Muscle of leg (tissue), 11 donors: Measurements from ENCODE around the gene RSPH1. TPM values are rescaled to one million over a fixed set of nuclear protein-coding genes. Genes with fewer than 3 reads are reported as not detected.
A peak's percentile ranks its signal among the peaks of the same experiment; 100 is the strongest.

Source experiments
- DNase-seq: peaks from one replicate; pipeline ENCODE4 v3.0.0; 2013
- H3K27ac ChIP-seq: one replicate; pipeline ENCODE4 v1.5.1; 2013; ENCODE audit warnings: mild to moderate bottlenecking, low read length, control low read depth
- H3K27me3 ChIP-seq: one replicate; pipeline ENCODE4 v1.6.1; 2013; ENCODE audit warnings: low read length; ENCODE audit not compliant: control insufficient read depth, insufficient read depth
- H3K36me3 ChIP-seq: one replicate; pipeline ENCODE4 v1.6.1; 2013; ENCODE audit warnings: low read length; ENCODE audit not compliant: control insufficient read depth, insufficient read depth
- H3K4me1 ChIP-seq: one replicate; pipeline ENCODE4 v1.6.1; 2013; ENCODE audit warnings: low read length; ENCODE audit not compliant: control insufficient read depth, insufficient read depth
- H3K4me3 ChIP-seq: one replicate; pipeline ENCODE4 v1.5.1; 2013; ENCODE audit warnings: low read length, control low read depth
- H3K9me3 ChIP-seq: replicated peaks from 2 replicates; pipeline ENCODE4 v1.6.1; 2013; ENCODE audit warnings: low read depth, low read length; ENCODE audit not compliant: control insufficient read depth
- WGBS: methylation state at CpG from one replicate; pipeline ENCODE4 v1.1.5; 2013; ENCODE audit warnings: missing lambda C conversion rate; ENCODE audit not compliant: insufficient coverage; 5-methylcytosine and 5-hydroxymethylcytosine counted together
- polyA plus RNA-seq, 8 donors: library from polyadenylated mRNA; unstranded; fragments of 120-200 nt; gene quantifications; one replicate each; pipeline versions ENCODE4 v1.2.1 to v1.2.3, GENCODE V29; 2013; ENCODE audit warnings: inconsistent platforms in 1 of 8, low replicate concordance in 1 of 8; ENCODE audit not compliant: insufficient read length in 8 of 8, insufficient read depth in 1 of 8
- total RNA-seq: library from RNA; stranded (reverse); fragments of 120-200 nt; gene quantifications from one replicate; pipeline ENCODE4 v1.2.4, GENCODE V29; 2013

Gene RSPH1
- total and polyA plus RNA-seq, 9 donors, result 0.04 to 1.5 (median 0.27) TPM

DNA sequence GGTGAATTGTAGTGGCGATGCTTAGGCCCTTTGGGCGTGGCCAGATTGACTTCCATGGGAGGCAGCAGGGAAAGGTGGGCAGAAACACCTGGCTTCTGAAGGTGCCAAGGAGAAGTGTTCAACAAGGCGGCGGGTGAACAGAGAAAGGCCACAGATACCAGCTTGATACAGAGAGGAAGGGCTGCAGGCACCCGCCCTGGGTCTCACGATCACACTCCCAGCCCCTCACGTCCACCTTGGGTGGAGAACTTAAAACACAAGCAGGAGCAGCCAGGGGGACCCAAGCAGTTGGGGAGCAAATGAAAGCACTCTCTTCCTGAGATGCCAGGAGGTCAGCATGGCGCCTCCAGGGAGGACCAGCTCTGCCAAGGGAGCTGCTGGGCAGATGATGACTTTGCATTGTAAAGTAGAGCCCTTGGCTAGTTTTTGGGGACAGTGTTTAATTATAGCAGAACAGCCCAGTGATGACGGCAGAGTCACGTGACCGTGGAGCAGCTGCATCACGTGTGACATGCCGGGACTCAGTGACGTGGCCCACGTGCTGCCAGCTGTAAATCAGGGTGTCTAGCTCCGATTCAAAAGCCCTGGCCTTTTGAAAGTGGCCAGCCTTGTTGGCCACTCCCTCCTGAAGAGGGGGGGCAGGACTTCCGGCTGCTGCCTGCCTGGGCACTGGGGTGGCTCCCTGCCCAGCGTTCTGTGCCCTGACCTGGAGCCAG lies 36.6 kb upstream of the RSPH1 start:
- Histone ChIP-seq H3K27ac (peak overlapping the region; percentile 60), H3K4me1 (peaks cover 41% of the 10 kb centered on the region), H3K27me3 (no peaks in the 10 kb centered on the region), H3K9me3 (no peaks in the 10 kb centered on the region), H3K4me3 (no peak overlapping the region), H3K36me3 (no peaks in the 10 kb centered on the region)
- WGBS, result 55% methylated on average over 15 of the region's 18 CpGs
- DNase-seq, result peak; percentile 83

DNA sequence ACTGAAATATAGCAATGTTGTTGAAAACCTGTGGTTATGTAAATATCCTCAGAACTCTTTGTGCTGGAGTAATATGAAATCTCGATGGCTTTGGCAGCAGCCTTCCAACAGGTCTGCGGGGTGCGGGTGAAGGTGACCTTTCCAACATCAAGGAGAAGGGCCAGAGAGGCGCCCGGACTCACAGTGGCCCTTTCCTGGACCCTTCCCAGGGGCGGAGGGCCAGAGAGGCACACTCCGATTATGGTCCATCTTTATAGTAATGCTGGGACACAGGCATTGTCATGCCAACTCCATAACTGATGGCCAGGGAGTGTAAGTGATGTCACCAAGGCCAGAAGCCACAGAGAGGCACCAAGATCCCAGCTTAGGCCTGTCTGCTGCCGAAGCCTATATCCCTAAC lies 35.7 kb upstream of the RSPH1 start:
- no peaks in the 10 kb centered on the region for H3K36me3 ChIP-seq
- no peaks in the 10 kb centered on the region for H3K9me3 ChIP-seq
- WGBS, result 66% methylated on average over 4 of the region's 8 CpGs
- no peaks in the 10 kb centered on the region for H3K27me3 ChIP-seq
- H3K4me1 ChIP-seq, result peaks cover 48% of the 10 kb centered on the region
- H3K4me3 ChIP-seq, result no peak overlapping the region
- H3K27ac ChIP-seq, result no peak overlapping the region
- no peak for DNase-seq

DNA sequence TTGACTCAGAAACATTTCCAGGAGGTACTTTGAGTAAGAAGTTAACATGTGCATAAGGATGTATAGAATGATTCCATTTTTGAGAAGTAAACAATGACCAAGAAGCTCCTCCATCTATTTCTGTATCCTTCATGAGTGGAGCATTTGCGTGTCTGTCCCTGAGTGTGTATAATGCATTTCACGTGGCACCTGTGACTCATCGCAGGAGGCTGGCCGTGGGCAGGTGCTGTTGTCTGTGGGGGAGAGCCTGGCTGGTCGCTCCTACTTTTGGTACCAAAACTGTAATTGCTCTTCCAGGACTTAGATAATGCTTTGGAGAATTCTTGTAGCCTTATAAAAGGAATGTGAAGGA lies 34.1 kb upstream of the RSPH1 start:
- H3K36me3 ChIP-seq, result no peaks in the 10 kb centered on the region
- no peaks in the 10 kb centered on the region for H3K9me3 ChIP-seq
- DNase-seq, result no peak
- no peaks in the 10 kb centered on the region for H3K27me3 ChIP-seq
- H3K27ac ChIP-seq, result no peak overlapping the region
- peaks cover 48% of the 10 kb centered on the region for H3K4me1 ChIP-seq
- H3K4me3 ChIP-seq, result no peak overlapping the region
- WGBS, result 89% methylated on average over 4 of the region's 5 CpGs

DNA sequence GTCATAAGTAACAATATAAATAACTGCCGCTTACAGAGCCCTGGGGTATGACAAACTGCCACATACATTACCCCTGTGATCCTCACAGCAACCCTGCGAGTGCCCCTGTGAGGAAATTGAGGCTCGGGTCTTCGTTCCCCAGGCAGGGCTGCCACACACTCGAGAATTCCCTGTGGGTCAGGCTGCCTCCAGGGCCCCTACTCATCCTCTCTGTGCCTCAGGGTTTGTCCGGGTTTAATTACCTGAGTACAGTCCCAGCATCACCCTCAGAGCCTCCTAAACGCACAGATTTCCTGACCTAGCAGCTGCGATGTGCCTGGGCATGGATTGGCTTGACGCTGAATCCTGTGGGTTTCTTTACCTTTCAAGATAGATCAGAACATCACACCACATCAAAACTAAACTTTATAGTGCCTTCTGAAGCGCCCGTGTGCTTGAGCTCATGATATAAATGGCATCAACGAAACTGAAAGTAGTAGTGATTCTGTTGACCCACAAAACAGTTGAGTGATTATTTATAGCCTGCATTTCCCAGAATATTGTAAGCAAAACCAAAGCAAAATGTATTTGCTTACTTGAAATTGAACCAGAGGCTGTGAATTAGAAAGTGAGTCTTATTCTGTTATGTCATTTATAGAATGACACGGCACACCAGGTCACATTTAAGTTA lies 31.6 kb upstream of the RSPH1 start:
- peaks cover 39% of the 10 kb centered on the region for H3K4me1 ChIP-seq
- peaks cover 2% of the 10 kb centered on the region for H3K27me3 ChIP-seq
- H3K27ac ChIP-seq, result peak overlapping the region; percentile 57
- no peak overlapping the region for H3K4me3 ChIP-seq
- WGBS, result 76% methylated on average over 10 of the region's 13 CpGs
- DNase-seq, result no peak
- no peaks in the 10 kb centered on the region for H3K9me3 ChIP-seq
- peaks cover 1% of the 10 kb centered on the region for H3K36me3 ChIP-seq

DNA sequence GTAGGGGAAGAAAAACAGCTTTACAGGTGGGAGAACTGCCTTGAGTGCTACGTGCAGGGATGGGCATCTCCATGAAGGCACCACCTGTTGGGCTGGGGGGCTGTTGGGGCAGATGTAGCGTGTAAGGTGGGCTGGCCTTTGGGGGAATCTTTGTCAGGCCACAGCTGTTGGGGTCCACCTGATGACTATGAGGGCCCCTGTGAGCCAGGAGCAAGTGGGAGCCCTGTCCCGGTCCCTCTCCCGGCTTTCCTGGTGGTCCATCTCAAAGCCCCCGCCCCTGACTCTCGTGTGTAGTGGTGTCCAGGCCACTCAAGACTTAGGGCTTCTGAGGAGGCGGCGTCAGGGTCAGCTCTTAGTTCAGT lies 31.1 kb upstream of the RSPH1 start:
- no peaks in the 10 kb centered on the region for H3K9me3 ChIP-seq
- WGBS, result 94% methylated on average over 8 of the region's 8 CpGs
- H3K36me3 ChIP-seq, result peaks cover 4% of the 10 kb centered on the region
- H3K4me3 ChIP-seq, result no peak overlapping the region
- no peak overlapping the region for H3K27ac ChIP-seq
- H3K4me1 ChIP-seq, result peaks cover 34% of the 10 kb centered on the region
- DNase-seq, result no peak
- H3K27me3 ChIP-seq, result peaks cover 2% of the 10 kb centered on the region

DNA sequence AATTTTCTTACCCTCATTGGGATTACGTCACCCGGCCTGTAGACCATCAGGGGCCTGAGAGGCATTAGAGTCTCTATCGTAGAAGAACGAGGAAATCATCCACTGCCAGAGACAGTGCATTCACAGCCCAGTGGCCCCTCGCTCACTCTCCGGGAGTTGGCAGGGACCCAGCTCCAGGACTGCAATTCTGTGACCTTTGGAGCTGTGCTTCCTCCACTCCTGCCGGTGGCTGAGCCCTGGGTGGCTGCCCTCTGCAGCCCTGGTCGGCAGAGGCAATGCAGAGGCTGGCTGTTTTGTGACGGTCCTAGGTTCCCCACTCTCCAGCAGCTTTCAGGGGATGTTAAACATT lies 30.3 kb upstream of the RSPH1 start:
- Histone ChIP-seq H3K4me3 (no peak overlapping the region), H3K9me3 (no peaks in the 10 kb centered on the region), H3K27ac (no peak overlapping the region), H3K4me1 (peaks cover 34% of the 10 kb centered on the region), H3K36me3 (peaks cover 8% of the 10 kb centered on the region), H3K27me3 (peaks cover 2% of the 10 kb centered on the region)
- 37% methylated on average over 8 of the region's 9 CpGs for WGBS
- DNase-seq, result no peak

DNA sequence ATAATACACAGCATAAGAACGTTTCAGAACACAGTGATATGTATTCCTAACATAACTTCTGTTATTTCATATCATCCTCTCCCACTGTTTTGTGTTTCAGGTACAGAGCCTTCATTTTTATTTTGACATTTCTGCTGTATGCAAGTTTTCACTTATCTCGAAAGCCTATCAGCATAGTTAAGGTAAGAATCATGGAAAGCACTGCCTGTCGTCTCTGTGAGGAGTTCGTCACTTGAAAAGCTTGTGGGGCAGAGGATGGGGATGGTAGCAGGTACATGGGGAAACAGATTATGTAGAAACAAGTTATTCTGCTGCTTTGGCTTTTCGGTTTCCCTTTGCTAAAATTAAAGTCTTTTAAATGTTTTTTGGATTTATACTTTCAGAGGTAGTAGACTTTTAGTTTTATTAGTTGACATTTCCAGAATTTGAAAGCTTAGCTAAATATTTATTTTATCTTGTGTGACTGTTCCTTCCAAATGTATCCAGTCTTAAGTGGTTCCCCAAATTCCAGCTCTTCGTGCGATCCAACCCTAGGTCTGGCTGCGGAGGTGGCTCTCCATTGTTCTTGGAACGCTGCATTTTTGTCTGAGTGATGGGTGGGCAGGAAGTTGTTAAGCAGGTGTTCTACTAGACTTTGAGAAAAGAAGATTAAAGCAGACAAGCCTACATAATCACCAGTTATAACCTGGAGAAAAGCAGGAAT lies 29.8 kb upstream of the RSPH1 start:
- peaks cover 31% of the 10 kb centered on the region for H3K4me1 ChIP-seq
- H3K27ac ChIP-seq, result no peak overlapping the region

DNA sequence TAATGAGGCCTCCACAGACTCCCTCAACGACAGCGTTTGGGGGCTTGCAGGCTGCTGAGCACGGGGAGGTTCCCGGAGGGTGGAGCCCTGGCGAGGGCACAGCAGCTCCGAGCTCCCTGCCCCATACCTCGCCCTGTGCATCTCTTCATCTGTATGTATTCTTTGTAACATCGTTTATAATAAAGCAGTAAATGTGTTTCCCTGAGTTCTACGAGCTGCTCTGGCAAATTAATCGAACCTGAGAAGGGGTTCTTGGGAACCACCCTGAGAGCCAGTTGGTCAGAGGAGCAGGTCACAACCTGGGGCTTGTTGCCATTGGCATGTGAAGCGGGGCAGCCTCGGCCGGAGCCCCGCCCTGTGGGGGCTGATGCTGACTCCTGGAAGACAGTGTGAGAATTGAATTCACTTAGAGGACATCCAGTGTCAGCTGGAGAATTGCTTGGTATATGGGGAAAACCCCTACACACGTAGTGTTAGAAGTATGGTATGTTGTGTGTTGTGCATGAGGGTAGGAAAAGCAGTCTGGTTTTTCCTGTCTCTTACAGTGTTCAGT lies 29.1 kb upstream of the RSPH1 start:
- H3K4me3 ChIP-seq, result peak overlapping the region; percentile 15
- peaks cover 2% of the 10 kb centered on the region for H3K27me3 ChIP-seq
- H3K4me1 ChIP-seq, result peaks cover 28% of the 10 kb centered on the region
- peak; percentile 64 for DNase-seq
- peak overlapping the region; percentile 70 for H3K27ac ChIP-seq
- H3K36me3 ChIP-seq, result peaks cover 8% of the 10 kb centered on the region
- WGBS, result 0% methylated on average over 1 of the region's 15 CpGs
- no peaks in the 10 kb centered on the region for H3K9me3 ChIP-seq

More for the DNA sequence above, 29.8 kb upstream of the RSPH1 start:
- Histone ChIP-seq H3K27me3 (peaks cover 2% of the 10 kb centered on the region), H3K4me3 (no peak overlapping the region), H3K9me3 (no peaks in the 10 kb centered on the region), H3K36me3 (peaks cover 8% of the 10 kb centered on the region)
- no peak for DNase-seq
- 72% methylated on average over 3 of the region's 9 CpGs for WGBS

DNA sequence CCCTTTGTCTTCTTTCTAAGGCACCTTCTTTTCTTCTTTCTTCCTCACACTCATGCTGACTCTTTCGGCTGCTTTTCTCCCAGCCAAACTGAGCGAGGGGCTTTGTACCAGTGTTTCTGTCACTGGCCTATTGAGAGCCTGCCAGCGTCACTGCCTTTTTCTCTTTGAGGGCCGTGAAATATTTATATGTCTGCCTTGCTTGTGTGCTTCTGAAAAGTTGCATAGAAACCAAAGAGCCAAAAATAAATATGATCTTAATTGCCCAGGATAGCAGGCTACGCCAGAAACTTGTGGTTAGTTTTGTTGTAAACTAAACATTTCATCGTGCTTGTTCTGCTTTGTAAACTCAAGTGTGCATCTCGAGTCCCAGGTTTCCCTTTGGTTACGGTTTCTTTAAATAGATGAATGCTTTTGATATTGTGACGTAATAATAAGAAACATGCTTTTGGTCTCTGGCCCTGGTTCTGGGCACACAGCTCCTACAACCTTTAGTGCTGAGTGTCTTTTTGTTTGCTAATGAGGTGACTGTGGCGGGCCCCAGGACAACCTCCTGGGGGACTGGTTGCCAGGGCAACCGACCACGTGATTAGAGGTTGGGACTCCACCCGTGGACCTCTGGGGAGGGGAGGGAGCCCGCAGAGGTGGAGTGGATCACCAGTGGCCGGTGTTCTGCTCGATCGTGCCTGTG lies 28.5 kb upstream of the RSPH1 start:
- Histone ChIP-seq H3K27me3 (peaks cover 2% of the 10 kb centered on the region), H3K4me1 (peaks cover 28% of the 10 kb centered on the region), H3K9me3 (no peaks in the 10 kb centered on the region), H3K4me3 (peak overlapping the region; percentile 15), H3K27ac (peak overlapping the region; percentile 70), H3K36me3 (peaks cover 9% of the 10 kb centered on the region)
- WGBS, result 11% methylated on average over 10 of the region's 17 CpGs
- DNase-seq, result peak; percentile 80

DNA sequence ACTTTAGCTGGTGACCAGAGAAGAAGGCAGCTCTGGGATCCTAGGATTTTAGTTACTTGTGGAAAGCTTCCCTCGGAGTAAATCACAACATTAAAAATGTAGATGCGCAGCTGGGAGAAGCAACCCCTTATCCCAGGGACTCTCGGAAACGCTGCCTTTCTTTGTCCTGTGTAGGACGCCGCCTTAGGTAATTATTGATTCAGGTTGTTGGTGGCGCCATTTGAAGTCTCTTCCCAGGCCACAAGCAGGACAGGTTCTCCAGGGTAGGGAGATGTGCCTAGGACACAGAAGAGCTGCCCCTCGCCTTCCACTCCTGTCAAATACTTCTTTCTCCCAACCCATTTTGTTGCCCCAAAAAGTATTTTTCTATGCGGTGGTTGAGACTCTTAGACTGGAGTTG lies 27.9 kb upstream of the RSPH1 start:
- H3K36me3 ChIP-seq, result peaks cover 12% of the 10 kb centered on the region
- no peaks in the 10 kb centered on the region for H3K9me3 ChIP-seq
- H3K4me3 ChIP-seq, result no peak overlapping the region
- peaks cover 2% of the 10 kb centered on the region for H3K27me3 ChIP-seq
- WGBS, result 73% methylated on average over 5 of the region's 9 CpGs
- H3K4me1 ChIP-seq, result peaks cover 28% of the 10 kb centered on the region
- DNase-seq, result no peak
- H3K27ac ChIP-seq, result peak overlapping the region; percentile 70
